Gastroesophageal sphincter (tissue), 4 donors: ENCODE data around the gene HTR3C. TPM values are rescaled to one million over a fixed set of nuclear protein-coding genes. Genes with fewer than 3 reads are reported as not detected.
"Not testable (repeated sequence)": the region's sequence is repeated elsewhere in the genome, so short reads cannot be mapped to it uniquely, and the experiment has no call there.

ENCODE experiments used
- ATAC-seq: fragments of 150-250 bp; one replicate; pipeline ENCODE4 v1.9.1; 2016; ENCODE audit warnings: mild to moderate bottlenecking, moderate library complexity
- H3K27ac ChIP-seq, 4 donors: fragments of 200-600 bp; sonication (generic) in 3 of 4; 1 replicate in 3 of 4; 2 replicates in 1 of 4; pipeline ENCODE4 v1.5.1; 2016 to 2019
- H3K27me3 ChIP-seq: fragments of 200-600 bp; sonication (generic); one replicate; pipeline ENCODE4 v1.5.1; 2019
- H3K36me3 ChIP-seq, 2 donors: fragments of 200-600 bp; sonication (generic); one replicate each; pipeline ENCODE4 v1.5.1; 2019; ENCODE audit warnings: control low read depth in 1 of 2
- H3K4me1 ChIP-seq, 3 donors: fragments of 200-600 bp; sonication (generic); 1 replicate in 2 of 3; 2 replicates in 1 of 3; pipeline ENCODE4 v1.5.1; 2016 to 2019; ENCODE audit warnings: control low read depth in 2 of 3
- H3K4me3 ChIP-seq, 2 donors: fragments of 200-600 bp; sonication (generic); one replicate each; pipeline ENCODE4 v1.5.1; 2019; ENCODE audit warnings: mild to moderate bottlenecking in 1 of 2, moderate library complexity in 1 of 2
- H3K9me3 ChIP-seq, 3 donors: fragments of 200-600 bp; sonication (generic); one replicate each; pipeline ENCODE4 v1.5.1; 2017 to 2019; ENCODE audit warnings: control low read depth in 2 of 3
- CTCF ChIP-seq, 4 experiments: fragments of 200-600 bp in 2 of 4; fragments of 450-650 bp in 2 of 4; sonication (generic) in 1 of 4; IDR thresholded peaks; one replicate each; pipeline ENCODE4 v1.5.1; 2017 to 2019; ENCODE audit warnings: antibody characterized with exemption in 4 of 4, mild to moderate bottlenecking in 2 of 4, moderate library complexity in 2 of 4
- EP300 ChIP-seq: sonication (generic); formaldehyde crosslinking; IDR thresholded peaks from one replicate; pipeline ENCODE4 v1.6.1; 2017; ENCODE audit warnings: antibody characterized with exemption, mild to moderate bottlenecking
- POLR2A ChIP-seq, 2 donors: fragments of 450-650 bp; IDR thresholded peaks; one replicate each; pipeline ENCODE4 v1.6.1; 2017; ENCODE audit warnings: antibody characterized with exemption in 2 of 2, mild to moderate bottlenecking in 2 of 2, moderate library complexity in 1 of 2
- POLR2AphosphoS5 ChIP-seq: sonication (generic); formaldehyde crosslinking; IDR thresholded peaks from one replicate; pipeline ENCODE4 v1.6.1; 2017; ENCODE audit warnings: antibody characterized with exemption
- WGBS, 2 donors: methylation state at CpG; one replicate each; pipeline ENCODE4 v1.1.5; 2018; ENCODE audit warnings: low coverage in 1 of 2; 5-methylcytosine and 5-hydroxymethylcytosine counted together
- total RNA-seq, 4 donors: library from RNA; depleted of rRNA; stranded (reverse); fragments of >200 nt; gene quantifications; one replicate each; pipeline ENCODE4 v1.1.0, GENCODE V29; 2016

HTR3C gene
- total RNA-seq, 4 donors from 2014 or later = not detected

GRCh38 chr3:184016811-184017671, 35.8 kb upstream of the HTR3C start:
- Histone ChIP-seq H3K4me1 (peaks cover 0 to 32% (median 9%) of the 10 kb centered on the region in 3 donors), H3K27me3 (no peaks in the 10 kb centered on the region), H3K27ac (peak overlapping the region in 3 of 4 donors; percentile 81 to 88 (median 84)), H3K9me3 (no peaks in the 10 kb centered on the region), H3K36me3 (peaks cover 0 to 22% of the 10 kb centered on the region in 2 donors), H3K4me3 (peak overlapping the region; percentile 80 to 99)
- TF ChIP-seq EP300 (no peak), POLR2AphosphoS5 (no peak), CTCF (IDR thresholded peaks at IDR 0.05) (peak; percentile 93 to 99 (median 96))
- peak; percentile 92 for ATAC-seq
- 9 to 14% methylated on average over 4 to 7 of the region's 57 CpGs for WGBS, 2 donors

- Histone ChIP-seq H3K27ac (peak within 1 kb of the TSS; percentile 19 to 88 (median 82)), H3K27me3 (no peaks in the 10 kb centered on the region), H3K9me3 (no peaks in the 10 kb centered on the region), H3K36me3 (peaks cover 0 to 14% of the 10 kb centered on the region in 2 donors), H3K4me1 (peaks cover 0 to 32% (median 9%) of the 10 kb centered on the region in 3 donors), H3K4me3 (peak within 1 kb of the TSS; percentile 80 to 99)
- 0 to 3% methylated on average over 2 to 18 of the region's 55 CpGs for WGBS, 2 donors
- ATAC-seq = peak; percentile 99
- TF ChIP-seq CTCF (IDR thresholded peaks at IDR 0.05) = peak in 1 of 4 experiments; percentile 53
- peak; percentile 56 for TF ChIP-seq POLR2AphosphoS5
- peak in 1 of 2 donors; percentile 23 for TF ChIP-seq POLR2A (IDR thresholded peaks at IDR 0.05)
- no peak for TF ChIP-seq EP300
Measured at GRCh38 chr3:184017672-184018423, 35.0 kb upstream of the HTR3C start, which contains the start of gene ABCC5. Gene ABCC5 (minus strand): TSS chr3:184017884. CDS start chr3:184014392, 3,492 bp downstream.

GRCh38 chr3:184018424-184018973, 34.3 kb upstream of the HTR3C start:
- WGBS, 2 donors = 73 to 84% methylated on average over 5 to 14 of the region's 21 CpGs
- H3K36me3 ChIP-seq = peaks cover 0 to 8% of the 10 kb centered on the region in 2 donors
- peak overlapping the region in 3 of 4 donors; percentile 81 to 88 (median 84) for H3K27ac ChIP-seq
- TF ChIP-seq POLR2A (IDR thresholded peaks at IDR 0.05) (no peak), POLR2AphosphoS5 (no peak), EP300 (no peak), CTCF (IDR thresholded peaks at IDR 0.05) (no peak)
- no peaks in the 10 kb centered on the region for H3K9me3 ChIP-seq
- H3K4me1 ChIP-seq = peaks cover 0 to 32% (median 9%) of the 10 kb centered on the region in 3 donors
- no peak for ATAC-seq
- no peaks in the 10 kb centered on the region for H3K27me3 ChIP-seq
- H3K4me3 ChIP-seq = peak overlapping the region; percentile 80 to 99

GRCh38 chr3:184022323-184022722, 30.5 kb upstream of the HTR3C start:
- WGBS, 2 donors = 0 to 28% methylated on average over 1 to 5 of the region's 7 CpGs
- TF ChIP-seq CTCF (IDR thresholded peaks at IDR 0.05) = no peak
- TF ChIP-seq POLR2A (IDR thresholded peaks at IDR 0.05) = no peak
- TF ChIP-seq POLR2AphosphoS5 = no peak
- no peak for TF ChIP-seq EP300
- no peak for ATAC-seq
- Histone ChIP-seq H3K4me3 (no peak overlapping the region), H3K9me3 (no peaks in the 10 kb centered on the region), H3K27me3 (no peaks in the 10 kb centered on the region), H3K36me3 (no peaks in the 10 kb centered on the region), H3K27ac (no peak overlapping the region), H3K4me1 (peaks cover 0 to 6% (median 0%) of the 10 kb centered on the region in 3 donors)

- ATAC-seq, H3K27me3 ChIP-seq: not testable (repeated sequence)
- WGBS, 2 donors = 45 to 54% methylated on average over 5 of the region's 5 CpGs
Measured at GRCh38 chr3:184025256-184025655, 27.6 kb upstream of the HTR3C start.

GRCh38 chr3:184028275-184028890, 24.5 kb upstream of the HTR3C start:
- H3K27ac ChIP-seq, ATAC-seq, H3K27me3 ChIP-seq, H3K4me1 ChIP-seq, H3K9me3 ChIP-seq, H3K36me3 ChIP-seq, H3K4me3 ChIP-seq: not testable (repeated sequence)
- 89 to 90% methylated on average over 1 of the region's 1 CpG for WGBS, 2 donors

More at GRCh38 chr3:184025256-184025655, 27.6 kb upstream of the HTR3C start:
- not testable (repeated sequence) for H3K9me3 ChIP-seq, H3K4me3 ChIP-seq, H3K4me1 ChIP-seq, H3K36me3 ChIP-seq, H3K27ac ChIP-seq
